ELR (cell line): Measurements from ENCODE around the gene KCNH4.

Source experiments
- DNase-seq: peaks from one replicate; pipeline ENCODE4 v3.0.0-alpha.2; 2015; ENCODE audit warnings: low read depth

Gene KCNH4

GRCh38 chr17:42135664-42136653, 45.0 kb downstream of the KCNH4 start:
- DNase-seq = peak; percentile 86

DNA sequence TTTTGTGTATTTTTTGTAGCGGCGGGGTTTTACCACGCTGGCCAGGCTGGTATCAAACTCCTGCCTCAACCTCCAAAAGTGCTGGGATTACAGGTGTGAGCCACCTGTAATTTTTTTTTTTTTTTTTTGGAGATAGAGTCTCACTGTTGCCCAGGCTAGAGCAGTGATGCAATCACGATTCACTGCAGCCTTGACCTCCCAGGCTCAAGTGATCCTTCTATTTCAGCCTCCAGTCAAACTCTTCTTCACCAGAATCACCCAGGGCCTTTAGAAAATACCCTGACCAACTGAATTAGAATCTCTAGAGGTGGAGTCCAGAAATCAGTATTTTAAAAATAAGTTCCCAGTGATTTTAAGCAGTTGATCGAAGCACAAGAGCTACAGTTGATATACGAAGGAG, 45.8 kb downstream of the KCNH4 start:
- no peak for DNase-seq

DNA sequence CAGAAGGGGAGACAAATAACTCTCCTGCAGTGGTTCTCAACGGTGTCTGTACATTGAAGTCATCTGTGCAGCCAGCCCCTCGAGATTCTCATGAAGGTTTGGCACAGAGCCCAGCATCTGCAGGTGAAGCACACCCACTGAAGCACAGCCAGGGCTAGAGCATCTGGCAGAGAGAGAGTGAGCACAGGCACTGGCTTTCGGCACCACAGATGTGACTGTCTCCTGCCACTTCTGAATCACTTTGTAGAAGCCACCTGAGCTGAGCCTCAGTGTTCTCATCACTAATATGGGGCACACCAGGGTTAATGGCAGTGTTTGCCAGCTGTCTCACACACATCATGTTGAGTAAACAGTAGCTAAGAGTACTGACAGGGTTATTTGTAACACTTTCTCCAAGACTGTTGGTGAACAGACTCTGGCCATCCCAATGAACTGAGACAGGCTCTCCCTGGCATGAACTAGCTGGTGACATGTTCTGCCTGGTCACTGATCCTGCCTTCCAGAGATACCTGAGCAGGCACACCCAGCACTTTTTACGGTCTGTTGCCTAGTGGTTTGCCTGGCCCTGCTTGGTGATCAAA, 47.4 kb downstream of the KCNH4 start:
- DNase-seq = peak; percentile 26

DNA sequence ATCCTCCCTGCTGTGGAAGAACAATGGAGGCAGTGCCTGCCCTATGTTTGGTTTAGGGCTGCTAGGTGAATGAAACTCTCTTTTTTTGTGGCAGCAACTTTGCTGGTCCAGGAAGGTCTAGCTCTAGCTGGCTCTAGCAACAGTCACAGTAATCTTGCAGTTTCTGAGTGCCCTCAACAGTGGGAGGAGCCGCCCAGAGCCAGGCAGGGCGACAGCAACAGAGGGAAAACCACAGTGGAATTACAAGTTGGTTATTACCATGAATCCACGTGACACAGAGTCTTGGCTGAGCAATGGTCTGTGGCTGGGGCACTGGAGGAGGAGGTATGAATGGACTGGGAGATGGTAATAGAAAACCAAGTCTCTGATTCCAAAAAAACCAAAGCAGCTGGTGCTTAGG, 48.0 kb downstream of the KCNH4 start:
- DNase-seq = peak; percentile 88

- DNase-seq = peak; percentile 45
Measured at GRCh38 chr17:42131981-42132432, 48.9 kb downstream of the KCNH4 start.

DNA sequence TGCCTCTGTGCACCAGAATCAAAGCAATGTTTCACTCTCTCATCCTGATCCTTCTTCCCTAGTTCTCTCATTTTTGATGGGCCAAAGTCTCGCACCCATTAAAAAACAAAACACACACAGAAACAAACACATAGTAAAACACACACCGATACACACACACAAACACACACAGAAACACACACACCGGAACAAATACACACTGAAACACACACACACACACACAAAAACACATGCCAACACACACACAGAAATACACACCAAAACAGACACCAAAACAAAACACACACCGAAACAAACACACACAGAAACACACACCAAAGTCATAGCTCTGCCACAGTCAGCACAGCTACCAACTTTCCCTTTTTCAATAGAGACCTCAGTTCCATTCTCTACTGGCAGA, 49.7 kb downstream of the KCNH4 start:
- DNase-seq = no peak

GRCh38 chr17:42130310-42130936, 50.5 kb downstream of the KCNH4 start:
- no peak for DNase-seq

DNA sequence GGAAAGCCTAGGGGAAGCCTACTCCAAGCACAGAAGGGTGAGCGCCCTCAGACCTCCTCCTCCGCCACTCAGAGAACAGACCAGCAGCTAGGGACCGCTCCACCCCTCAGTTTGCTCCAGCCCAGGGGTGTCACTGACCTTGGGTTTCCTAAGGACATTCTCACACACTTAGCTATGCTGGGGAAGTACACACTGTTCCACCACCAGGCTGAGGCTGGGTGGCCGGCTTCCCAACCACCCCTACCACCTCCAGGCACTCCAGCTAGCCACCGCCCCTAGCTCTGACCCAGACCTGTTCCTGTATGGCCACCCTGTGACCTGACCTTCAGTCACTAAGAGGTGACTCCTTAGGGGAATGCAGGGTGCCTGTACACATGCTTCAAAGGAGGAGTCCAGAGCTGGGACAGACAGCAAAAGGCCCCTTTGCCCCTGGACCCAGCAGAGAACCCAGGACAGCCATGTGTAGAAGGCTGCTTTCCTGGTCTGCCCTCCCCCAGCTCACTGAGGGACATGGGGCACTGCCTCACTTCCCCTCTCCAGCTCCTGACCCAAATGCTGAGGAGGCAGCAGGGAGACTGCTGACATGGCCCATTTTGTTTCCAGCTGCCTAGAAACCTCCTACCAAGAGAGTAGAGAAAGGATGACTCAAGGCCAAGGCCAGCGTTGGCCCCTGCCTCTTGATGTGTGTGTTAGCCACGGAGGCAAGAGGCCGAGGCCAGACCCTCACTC, 51.7 kb downstream of the KCNH4 start:
- DNase-seq = no peak

GRCh38 chr17:42127414-42127813, 53.5 kb downstream of the KCNH4 start:
- DNase-seq = no peak

- no peak for DNase-seq
Measured at GRCh38 chr17:42126836-42127235, 54.1 kb downstream of the KCNH4 start.

DNA sequence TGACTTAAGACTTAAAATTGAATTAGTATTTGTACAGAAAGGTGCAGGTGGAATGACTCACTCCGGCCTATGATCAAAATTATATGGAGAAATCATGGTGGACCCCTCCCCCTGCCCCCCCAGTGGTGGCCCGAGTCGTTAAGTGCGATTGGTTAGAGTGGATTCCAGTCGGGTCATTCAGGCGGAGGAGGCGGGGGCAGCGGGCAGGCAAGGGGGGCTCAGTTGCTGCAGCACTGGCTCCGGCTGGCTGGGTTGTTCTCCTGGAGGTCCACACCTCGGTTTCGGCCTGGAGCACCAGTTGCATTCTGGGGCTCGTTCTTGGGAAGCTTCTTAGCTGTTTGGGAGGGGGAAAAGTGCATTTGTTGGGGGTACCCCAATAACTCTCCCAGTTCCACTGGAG, 55.4 kb downstream of the KCNH4 start:
- DNase-seq = no peak

GRCh38 chr17:42124256-42124655, 56.7 kb downstream of the KCNH4 start:
- no peak for DNase-seq

DNA sequence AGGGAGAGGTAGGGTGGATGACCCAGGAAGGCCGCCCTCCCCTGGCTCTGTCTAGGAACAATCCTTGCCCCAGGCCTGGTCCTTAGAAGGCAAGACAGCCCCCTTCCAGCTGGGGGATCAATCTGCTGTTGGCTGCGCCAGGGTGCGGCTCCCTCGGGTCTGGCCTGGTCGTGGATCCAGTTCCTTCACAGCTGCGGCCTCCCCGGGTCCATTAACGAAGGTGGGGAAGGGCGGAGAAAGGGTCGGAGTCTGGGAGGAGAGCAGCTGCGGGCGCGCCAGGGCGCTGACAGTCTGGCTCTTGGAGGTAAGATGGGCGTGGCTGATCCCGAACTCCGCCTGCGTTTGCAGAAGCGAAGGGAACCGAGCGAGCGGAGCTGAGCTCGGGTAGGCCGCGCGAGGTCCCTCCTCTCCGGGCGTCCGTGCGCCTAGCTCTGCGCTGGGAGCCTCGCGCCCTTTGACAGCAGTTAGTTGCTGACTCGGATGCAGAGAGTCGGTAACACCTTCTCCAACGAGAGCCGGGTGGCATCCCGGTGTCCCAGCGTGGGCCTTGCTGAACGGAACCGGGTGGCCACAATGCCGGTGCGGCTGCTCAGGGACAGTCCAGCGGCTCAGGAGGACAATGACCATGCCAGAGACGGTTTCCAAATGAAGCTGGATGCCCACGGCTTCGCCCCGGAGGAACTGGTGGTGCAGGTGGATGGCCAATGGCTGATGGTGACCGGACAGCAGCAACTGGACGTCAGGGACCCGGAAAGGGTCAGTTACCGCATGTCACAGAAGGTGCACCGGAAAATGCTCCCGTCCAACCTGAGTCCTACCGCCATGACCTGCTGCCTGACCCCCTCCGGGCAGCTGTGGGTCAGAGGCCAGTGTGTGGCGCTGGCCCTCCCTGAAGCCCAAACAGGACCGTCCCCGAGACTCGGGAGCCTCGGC, 58.3 kb downstream of the KCNH4 start, which contains the start of gene HSPB9:
HSPB9 (plus strand) TSS at position 434 of the 933 bp plus-strand sequence; CDS start at position 481, 47 bp downstream.
- no peak for DNase-seq

DNA sequence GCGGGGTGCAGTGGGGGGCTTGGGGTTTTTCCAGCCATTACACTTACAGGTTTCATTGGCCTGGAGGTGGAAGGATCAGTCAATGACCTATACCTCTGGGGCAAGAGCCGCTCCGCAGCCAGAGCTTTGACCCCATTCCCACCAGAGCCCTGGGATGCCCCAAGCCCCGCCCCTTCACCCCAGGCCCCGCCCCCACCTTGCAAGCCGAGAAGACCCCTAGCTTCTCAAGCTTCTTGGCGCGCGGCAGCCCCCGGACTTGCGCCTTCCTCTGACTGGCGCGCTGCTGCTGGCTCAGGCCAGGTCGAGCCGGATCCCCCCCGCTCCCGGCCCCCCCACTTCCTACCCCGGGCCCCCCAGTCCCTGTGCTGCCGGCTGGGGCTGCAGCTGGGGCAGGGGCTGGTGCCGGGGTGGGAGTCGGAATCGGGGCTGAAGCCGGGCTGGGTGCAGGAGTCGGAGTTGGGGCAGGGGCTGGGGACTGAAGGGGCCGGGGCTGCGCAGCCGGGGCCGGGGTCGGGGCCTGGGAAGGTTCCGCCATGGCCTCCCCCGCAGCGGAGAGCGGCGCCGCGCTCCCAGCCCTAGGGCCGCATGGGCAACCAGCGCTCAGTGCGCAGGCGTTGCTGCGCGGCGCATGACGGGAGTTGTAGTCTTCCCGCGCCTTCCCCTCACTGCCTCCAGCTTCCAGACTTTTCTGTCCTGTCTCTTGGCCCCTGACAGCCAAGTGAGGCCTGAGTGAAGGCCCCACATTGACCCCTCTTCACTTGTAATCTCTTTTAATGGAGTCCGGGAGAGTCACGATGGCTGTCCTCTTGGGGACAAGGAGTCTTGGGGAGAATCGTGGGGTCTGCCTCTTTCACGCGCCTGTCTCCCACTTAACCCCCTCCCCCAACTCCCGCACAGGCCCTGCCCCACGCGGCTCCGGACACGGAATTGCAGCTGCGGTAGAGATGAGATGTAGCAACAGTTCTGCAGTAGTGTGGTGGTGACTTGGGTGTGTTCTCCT, 59.9 kb downstream of the KCNH4 start, which contains the start of gene KAT2A:
KAT2A (minus strand) TSS at position 598 of the 1,000 bp plus-strand sequence; CDS start at position 535, 63 bp downstream.
- peak; percentile 90 for DNase-seq

GRCh38 chr17:42120161-42120769, 60.7 kb downstream of the KCNH4 start:
- DNase-seq = peak; percentile 41

- DNase-seq = no peak
Measured at GRCh38 chr17:42119301-42119700, 61.6 kb downstream of the KCNH4 start.

- DNase-seq = peak; percentile 52
Measured at GRCh38 chr17:42118545-42118944, 62.4 kb downstream of the KCNH4 start.

DNA sequence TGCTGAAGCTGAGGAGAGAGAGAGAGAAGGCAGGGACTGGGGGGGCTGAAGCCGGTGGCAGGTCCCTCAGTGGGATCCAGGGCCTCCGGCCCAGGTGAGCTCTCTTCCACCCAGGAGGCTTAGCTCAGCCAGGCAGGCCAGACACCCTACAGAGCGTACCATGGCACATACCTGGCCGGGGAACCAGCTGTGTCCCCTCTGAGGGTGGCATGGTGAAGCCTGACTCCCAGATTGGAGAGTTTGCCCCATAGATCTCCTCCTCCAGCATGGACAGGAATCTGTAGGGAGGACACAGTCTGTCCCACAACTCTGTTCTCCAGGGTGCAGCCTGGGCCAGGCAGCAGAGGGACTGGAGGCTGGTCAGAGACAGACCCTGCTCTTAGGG, 62.8 kb downstream of the KCNH4 start:
- no peak for DNase-seq
